Tongue (tissue), 2 donors: ENCODE results near the gene CPNE8. TPM values are rescaled to one million over a fixed set of nuclear protein-coding genes. Genes with fewer than 3 reads are reported as not detected.

Source experiments
- DNase-seq: peaks from one replicate; pipeline ENCODE4 v3.0.0-alpha.2; 2015
- total RNA-seq: library from RNA; depleted of rRNA; stranded (reverse); fragments of >200 nt; gene quantifications from one replicate; pipeline ENCODE4 v1.2.3, GENCODE V29; 2014

Gene CPNE8
- total RNA-seq: 8.9 TPM

DNA sequence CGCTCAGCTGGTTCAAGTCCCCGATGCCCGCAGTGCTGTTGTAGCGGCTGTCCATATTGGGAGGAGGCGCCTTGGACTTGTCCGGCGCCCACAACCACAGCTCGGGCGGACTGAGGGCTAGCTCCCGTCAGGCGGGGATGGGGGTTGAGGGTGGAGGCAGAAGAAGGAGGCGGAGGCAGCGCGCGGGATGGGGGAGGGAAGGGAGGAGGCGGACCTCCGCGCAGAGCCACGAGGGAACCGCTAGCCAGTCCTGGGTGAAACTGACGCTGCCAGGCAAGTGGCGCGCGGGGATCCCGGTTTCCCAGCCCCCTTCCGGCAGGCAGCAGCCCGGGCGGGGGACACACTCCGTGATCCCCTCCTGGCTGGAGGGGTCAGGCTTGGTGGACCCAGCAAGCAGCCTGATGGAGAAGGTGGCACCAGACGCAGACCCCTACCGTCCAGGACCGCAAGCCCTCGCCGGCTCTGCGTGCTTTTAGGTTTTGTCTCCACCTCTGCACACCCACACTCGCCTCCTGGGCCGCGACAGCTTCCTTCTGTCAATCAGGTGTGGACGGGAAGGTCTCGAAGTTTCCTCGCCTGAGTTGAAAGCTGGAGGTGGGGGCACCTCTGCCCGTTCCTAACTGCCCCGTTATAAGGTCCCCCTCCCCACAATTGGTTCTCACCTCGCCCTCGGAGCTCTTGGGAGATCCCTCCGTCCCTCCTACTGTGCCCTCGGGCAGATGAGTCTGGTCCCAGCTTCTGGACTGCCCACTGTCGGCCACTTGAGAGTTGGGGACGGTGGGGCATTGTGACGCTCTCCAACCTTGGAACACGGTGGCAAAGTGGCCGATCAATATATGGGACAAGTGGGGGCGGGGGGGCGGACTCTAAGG lies at the start of gene CPNE8:
CPNE8 (minus strand) TSS at position 112 of the 872 bp plus-strand sequence; CDS start at position 55, 57 bp downstream.
- peak; percentile 71 for DNase-seq

GRCh38 chr12:38954238-38954873 lies 49.0 kb upstream of the CPNE8 start:
- DNase-seq: no peak

GRCh38 chr12:38949363-38949762 lies 44.0 kb upstream of the CPNE8 start:
- DNase-seq: no peak

DNA sequence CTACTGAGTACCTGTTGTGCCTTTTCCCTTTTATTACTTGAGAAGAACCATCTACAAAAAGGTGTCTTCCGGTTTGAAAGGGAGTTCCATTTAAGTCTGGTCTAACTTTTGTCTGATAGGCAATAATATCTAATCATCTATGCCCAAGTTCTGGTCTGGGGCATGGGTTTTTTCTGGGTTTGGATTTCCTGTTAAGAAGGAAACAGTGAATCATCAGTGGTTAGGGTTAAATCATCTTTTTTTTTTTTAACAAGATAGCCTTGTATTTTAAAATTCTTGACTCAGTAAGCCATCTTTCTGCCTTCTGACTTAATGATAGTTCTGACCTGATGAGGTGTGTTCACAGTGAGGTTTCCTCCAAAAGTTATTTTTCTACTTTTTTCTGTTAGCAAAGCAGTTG lies 29.3 kb upstream of the CPNE8 start:
- no peak for DNase-seq

DNA sequence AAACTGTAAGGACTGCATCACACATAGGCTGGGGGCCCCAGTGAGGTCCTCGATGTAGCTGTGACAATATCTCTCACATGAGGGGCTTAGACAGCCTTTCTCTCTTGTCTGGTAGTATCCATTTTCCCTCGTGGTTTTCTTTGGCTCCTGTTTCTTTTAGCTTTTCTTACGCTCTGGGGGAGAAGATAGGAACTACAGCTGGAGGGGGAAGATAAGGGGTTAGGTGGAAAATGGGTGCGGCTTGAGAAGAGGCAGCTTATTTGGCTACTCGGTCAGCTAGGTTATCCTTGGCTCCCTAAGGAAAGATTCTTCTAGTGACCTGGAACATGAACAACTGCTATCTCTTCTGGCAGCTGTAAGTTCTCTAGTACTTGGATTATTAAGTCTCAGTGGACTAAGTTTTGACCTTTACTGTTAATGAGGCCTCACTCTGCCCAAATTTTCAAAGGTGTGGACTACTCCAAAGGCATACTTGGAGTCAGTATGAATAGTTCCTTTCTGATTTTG lies 28.7 kb upstream of the CPNE8 start:
- no peak for DNase-seq

GRCh38 chr12:38932320-38932719 lies 26.9 kb upstream of the CPNE8 start:
- no peak for DNase-seq

DNA sequence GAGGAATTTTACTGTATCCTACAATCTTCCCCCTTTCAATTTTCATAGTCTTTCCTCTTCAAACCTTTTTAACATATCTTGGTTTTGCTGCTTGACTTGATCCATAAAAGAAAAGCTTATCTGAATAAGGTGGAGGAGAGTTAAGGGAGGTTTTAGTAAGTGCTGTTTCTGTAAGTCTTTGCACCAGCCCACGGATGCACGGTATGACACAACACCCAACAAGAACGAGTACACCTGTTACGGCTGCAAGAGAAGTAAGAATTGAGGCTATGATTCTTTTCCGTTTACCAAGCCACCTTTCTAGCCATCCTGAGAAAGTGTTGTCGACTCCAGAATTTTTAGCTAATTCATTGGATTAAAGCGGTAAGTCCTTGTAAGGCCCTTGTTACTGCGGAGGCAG lies 26.1 kb upstream of the CPNE8 start:
- no peak for DNase-seq

GRCh38 chr12:38930990-38931389 lies 25.6 kb upstream of the CPNE8 start:
- DNase-seq: no peak

DNA sequence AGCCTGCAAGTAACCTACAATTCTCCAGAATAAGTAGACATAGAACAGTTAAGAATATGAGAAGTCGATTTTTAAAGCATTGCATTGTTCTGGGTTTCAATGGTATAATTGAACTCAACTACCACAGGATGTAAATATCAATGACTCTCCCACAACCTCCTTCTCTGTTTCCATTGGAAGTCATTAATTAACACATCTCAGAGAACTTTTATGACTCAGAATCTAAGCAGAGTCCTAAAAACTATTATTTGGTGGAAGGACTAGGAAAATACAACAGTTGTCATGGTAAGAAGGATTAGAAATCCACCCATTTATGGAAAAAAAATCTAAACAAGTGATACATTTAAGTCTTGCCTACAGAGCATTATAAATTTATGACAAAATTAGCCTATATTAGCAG lies 21.1 kb upstream of the CPNE8 start:
- DNase-seq: no peak

- peak; percentile 43 for DNase-seq
These were observed 15.8 kb upstream of the CPNE8 start for GRCh38 chr12:38921025-38921677.

- DNase-seq: no peak
These were observed 13.8 kb upstream of the CPNE8 start for GRCh38 chr12:38919191-38919590.

GRCh38 chr12:38915429-38916182 lies 10.2 kb upstream of the CPNE8 start:
- DNase-seq: no peak

DNA sequence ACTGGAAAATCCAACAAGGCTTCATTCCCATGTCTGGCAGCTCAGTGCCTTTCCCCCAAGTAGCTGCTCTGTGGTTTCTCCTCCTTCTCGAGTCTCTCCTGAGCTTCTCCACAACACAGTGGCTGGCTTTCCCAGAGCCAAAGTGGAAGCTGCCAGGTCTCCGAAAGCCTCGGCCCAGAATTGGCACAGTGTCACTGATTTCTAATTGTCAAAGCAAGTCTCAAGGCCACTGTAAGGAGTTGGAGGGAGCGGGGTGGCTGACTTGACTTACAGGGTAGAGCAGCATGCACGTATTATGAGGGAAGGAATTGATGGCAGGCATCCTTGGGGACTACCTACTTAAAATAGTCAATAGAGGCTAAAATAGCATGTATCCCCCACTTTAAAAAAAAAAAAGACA lies 6.7 kb upstream of the CPNE8 start:
- DNase-seq: no peak

- DNase-seq: no peak
These were observed 6.2 kb upstream of the CPNE8 start for GRCh38 chr12:38911611-38912010.

DNA sequence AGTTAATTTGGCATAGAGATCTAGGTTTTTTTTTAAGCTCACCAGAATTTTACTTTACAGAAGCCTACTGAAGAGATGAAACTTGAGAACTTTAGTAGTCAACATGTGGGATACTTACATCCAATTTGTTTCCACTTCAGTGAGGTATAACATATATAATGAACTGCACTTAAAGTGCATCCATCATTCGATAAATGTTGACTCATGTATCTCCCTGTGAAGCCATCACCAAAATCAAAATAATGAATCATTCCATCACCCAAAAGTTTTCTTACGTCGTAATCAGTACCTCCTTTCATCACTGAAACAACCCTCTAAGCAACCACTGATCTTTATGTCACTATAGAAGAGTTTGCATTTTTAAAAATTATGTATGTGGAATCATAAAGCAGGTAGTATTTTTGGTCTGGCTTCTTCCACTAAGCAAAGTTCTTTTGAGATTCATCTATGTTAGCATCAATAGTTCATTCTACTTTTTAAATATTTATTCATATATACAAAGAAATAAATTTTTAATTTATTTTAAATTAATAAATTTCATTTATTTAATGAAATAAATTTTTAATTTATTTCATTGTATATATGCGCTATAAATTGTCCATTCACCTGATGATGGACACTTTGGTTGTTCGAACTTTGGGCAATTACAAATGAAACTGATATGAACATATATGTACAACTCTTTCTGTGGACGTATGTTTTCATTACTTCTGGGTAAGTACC lies 2.0 kb upstream of the CPNE8 start:
- DNase-seq: no peak

GRCh38 chr12:38906482-38907200 lies 1.2 kb upstream of the CPNE8 start:
- peak; percentile 93 for DNase-seq

GRCh38 chr12:38904537-38905479 lies 583 bp downstream of the CPNE8 start:
- peak; percentile 72 for DNase-seq

- no peak for DNase-seq
These were observed 1.8 kb downstream of the CPNE8 start for GRCh38 chr12:38903596-38903995.

GRCh38 chr12:38898001-38898684 lies 7.2 kb downstream of the CPNE8 start:
- DNase-seq: peak; percentile 2
